ENCODE data around the gene CIDEC. TPM values are rescaled to one million over a fixed set of nuclear protein-coding genes. Genes with fewer than 3 reads are reported as not detected.
A peak's percentile ranks its signal among the peaks of the same experiment; 100 is the strongest.

The CIDEC gene
- total RNA-seq, 3 donors from 2014 or later = 10.4 to 49.0 (median 14.9) TPM

DNA sequence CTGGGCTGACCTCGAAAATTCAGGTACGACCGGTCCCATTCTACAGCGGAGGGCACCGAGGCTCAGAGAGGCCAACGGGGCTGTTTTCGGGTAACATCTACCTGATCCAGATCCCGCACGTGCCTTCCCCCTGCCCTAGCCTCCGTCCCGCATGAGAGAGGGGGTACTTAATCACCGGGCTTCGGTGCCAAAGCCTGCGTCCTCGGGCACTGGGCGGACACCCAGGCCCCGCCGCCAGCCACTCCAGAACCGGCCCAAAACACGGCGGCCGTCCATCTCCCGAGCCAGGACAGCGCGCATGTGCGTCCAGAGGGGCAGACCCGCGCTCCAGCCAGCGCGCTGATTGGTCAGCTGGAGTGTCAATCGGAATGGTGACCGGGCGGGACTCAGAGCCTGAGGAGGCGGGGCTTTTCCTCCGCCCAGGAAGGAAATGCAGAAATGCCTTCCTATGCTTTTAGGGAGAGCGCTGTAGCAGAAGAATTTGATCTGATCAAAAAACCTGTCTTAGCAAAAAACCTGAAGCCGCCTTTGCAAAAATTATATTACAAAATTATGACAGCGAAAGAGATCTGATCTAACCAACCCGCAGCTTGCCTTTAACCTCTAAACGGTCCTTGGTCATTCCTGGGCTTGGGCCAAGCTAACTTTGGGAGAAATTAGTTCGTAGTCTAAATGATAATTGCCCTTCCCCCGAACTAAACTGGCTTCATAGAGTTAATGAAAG, 36.2 kb downstream of the CIDEC start, which contains the start of gene RPUSD3:
Gene RPUSD3 (minus strand): TSS at position 294 of the 724 bp plus-strand sequence. CDS start 18 bp downstream, at position 276.
- peaks cover 7% of the 10 kb centered on the region for H3K4me1 ChIP-seq (ENCODE audit: low read depth)

DNA sequence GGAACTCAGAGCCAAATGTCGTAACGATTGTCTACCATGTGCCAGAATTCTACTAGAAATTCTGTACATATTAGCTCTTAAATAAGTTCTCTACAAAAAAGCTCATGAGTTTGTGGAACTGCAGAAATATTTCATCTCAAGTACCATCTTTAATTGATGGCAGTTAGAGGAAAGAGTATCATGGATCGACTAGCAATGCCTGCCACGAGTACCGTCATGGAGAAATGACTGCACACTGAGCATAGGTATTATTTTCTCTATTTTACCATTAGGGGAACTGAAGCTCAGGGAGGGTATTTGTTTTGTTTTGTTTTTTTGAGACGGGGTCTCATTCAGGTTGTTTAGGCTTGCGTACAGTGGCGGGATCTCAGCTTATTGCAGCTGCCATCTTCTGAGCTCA, 39.0 kb downstream of the CIDEC start:
- no peaks in the 10 kb centered on the region for H3K9me3 ChIP-seq
- ATAC-seq (no peak), DNase-seq (no peak)
- H3K4me3 ChIP-seq = no peak overlapping the region
- intact Hi-C loops (cut with DNase I, micrococcal nuclease) = no loop called here
- peaks cover 7% of the 10 kb centered on the region for H3K4me1 ChIP-seq (ENCODE audit: low read depth)
- no peaks in the 10 kb centered on the region for H3K36me3 ChIP-seq (ENCODE audit: low read depth)
- TF ChIP-seq, protein P1, sequence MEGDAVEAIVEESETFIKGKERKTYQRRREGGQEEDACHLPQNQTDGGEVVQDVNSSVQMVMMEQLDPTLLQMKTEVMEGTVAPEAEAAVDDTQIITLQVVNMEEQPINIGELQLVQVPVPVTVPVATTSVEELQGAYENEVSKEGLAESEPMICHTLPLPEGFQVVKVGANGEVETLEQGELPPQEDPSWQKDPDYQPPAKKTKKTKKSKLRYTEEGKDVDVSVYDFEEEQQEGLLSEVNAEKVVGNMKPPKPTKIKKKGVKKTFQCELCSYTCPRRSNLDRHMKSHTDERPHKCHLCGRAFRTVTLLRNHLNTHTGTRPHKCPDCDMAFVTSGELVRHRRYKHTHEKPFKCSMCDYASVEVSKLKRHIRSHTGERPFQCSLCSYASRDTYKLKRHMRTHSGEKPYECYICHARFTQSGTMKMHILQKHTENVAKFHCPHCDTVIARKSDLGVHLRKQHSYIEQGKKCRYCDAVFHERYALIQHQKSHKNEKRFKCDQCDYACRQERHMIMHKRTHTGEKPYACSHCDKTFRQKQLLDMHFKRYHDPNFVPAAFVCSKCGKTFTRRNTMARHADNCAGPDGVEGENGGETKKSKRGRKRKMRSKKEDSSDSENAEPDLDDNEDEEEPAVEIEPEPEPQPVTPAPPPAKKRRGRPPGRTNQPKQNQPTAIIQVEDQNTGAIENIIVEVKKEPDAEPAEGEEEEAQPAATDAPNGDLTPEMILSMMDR (IDR thresholded peaks at IDR 0.05) = no peak

More for the DNA sequence above, 36.2 kb downstream of the CIDEC start, which contains the start of gene RPUSD3:
- DNase-seq (peak; percentile 98 to 99 (median 99)), ATAC-seq (peak; percentile 100)
- TF ChIP-seq, protein P1 (IDR thresholded peaks at IDR 0.05) = no peak
- intact Hi-C loops (cut with DNase I, micrococcal nuclease) = no loop called here
- no peaks in the 10 kb centered on the region for H3K9me3 ChIP-seq
- H3K4me3 ChIP-seq = peak within 1 kb of the TSS; percentile 52
- no peaks in the 10 kb centered on the region for H3K36me3 ChIP-seq (ENCODE audit: low read depth)

DNA sequence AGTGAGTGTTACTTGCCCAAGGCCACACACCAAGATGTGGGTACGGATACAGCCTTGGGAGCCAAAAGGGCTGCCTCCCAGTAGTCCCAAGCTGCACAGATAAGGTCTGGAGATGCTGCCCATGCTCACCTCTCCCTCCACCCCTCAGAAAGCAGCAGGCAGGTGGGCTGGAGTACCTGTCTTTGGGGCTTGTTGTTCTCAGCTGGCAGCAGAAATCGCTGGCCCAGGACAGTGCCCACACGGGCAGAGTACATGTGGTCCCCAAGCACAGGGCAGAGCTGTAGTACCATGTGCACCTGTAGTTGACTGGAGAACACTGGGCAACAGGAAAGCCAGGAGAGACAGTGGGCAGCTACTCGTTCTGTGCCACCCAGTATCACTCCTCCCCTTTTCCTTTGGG, 41.2 kb downstream of the CIDEC start:
- Histone ChIP-seq H3K4me1 (ENCODE audit: low read depth) (peaks cover 7% of the 10 kb centered on the region), H3K9me3 (no peaks in the 10 kb centered on the region), H3K36me3 (ENCODE audit: low read depth) (no peaks in the 10 kb centered on the region), H3K4me3 (no peak overlapping the region)
- TF ChIP-seq, protein P1 (IDR thresholded peaks at IDR 0.05) = no peak
- intact Hi-C loops (cut with DNase I, micrococcal nuclease) = no loop called here
- DNase-seq = peak in 1 of 3 donors; percentile 33
- no peak for ATAC-seq

DNA sequence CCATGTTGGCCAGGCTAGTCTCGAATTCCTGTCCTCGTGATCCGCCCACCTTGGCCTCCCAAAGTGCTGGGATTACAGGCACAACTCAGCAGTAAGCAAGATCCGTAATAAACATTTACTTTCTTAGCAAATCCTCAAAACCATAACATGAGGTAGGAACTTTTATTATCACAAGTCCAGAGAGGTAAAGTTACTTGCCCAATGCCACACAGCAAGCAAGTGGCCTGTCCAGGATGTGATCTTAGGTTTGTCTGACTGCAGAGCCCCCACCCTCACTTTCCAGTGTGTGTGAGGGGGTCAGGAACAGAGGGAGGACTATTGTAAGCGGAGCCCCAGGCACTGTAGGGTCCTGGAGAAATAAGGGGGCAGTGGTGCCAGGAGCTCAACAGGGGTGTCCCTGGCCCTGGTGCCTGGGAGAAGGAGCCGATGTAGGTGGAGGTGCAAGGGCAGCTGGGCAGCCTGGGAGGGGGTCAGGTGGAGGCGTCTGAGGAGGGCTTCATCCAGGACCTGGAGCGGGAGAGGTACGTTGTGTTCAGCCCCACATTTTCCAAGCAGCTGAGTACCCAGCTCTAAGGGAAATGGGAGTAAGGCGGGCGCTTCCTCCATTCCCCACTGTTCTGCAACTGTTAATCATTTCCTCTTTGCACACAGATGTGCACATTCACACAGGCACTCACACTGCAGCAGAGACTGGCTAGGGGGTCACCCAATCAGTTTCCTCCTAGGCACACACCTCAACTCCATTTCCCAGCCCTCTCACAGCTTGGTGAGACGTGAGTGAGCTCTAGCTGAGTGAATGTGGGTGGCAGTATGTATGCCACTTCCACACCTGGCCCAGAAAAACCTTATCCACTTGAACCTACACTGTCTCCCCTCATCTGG, 42.1 kb downstream of the CIDEC start:
- no peaks in the 10 kb centered on the region for H3K36me3 ChIP-seq (ENCODE audit: low read depth)
- TF ChIP-seq, protein P1 (IDR thresholded peaks at IDR 0.05) = no peak
- intact Hi-C loops (cut with DNase I, micrococcal nuclease) = no loop called here
- DNase-seq = peak in 1 of 3 donors; percentile 13
- no peak for ATAC-seq
- H3K9me3 ChIP-seq = no peaks in the 10 kb centered on the region
- H3K4me3 ChIP-seq = no peak overlapping the region
- peaks cover 7% of the 10 kb centered on the region for H3K4me1 ChIP-seq (ENCODE audit: low read depth)

DNA sequence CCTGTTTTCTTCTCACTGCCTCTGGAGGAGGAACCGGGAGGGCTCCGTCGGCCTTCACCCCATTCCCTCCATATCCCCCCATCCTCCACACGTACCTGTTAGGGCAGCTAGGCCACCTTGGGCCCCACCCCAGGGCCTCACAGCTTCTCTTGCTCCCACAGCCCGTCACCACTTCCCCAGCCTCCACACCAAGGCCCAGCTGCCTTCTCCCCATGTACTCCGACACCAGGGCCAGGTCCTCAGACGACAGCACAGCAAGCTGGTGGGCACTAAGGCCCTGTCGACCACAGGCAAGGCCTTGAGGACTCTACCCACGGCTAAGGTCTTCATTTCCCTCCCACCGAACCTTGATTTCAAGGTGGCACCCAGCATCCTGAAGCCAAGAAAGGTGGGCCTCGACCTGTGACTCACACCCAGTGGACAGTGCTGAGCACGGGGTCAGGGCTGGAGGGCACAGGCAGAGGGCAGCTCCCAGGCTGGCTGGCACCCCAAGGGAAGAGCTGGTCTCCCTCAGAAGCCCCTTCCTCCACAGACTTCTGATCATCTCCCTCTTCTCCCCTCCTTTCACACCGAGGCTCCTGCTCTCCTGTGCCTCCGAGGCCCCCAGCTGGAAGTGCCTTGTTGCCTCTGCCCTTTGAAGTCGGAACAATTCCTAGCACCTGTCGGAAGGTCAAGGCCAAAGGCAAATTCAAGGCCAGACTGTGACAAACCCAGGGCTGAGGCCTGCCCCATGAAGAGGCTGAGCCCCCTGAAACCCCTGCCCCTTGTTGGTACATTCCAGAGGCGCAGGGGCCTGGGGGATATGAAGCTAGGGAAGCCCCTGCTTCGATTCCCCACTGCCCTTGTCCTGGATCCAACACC, 45.3 kb downstream of the CIDEC start:
- H3K36me3 ChIP-seq (ENCODE audit: low read depth) = no peaks in the 10 kb centered on the region
- H3K9me3 ChIP-seq = no peaks in the 10 kb centered on the region
- TF ChIP-seq, protein P1 (IDR thresholded peaks at IDR 0.05) = no peak
- H3K4me1 ChIP-seq (ENCODE audit: low read depth) = no peaks in the 10 kb centered on the region
- peak in 1 of 3 donors; percentile 33 for DNase-seq
- no peak overlapping the region for H3K4me3 ChIP-seq
- no peak for ATAC-seq
- intact Hi-C loops (cut with DNase I, micrococcal nuclease) = no loop called here
